Esophagus muscularis mucosa (tissue), 4 donors: ENCODE data around the gene SPATA19. TPM values are rescaled to one million over a fixed set of nuclear protein-coding genes. Genes with fewer than 3 reads are reported as not detected.

Experiments
- DNase-seq: peaks from one replicate; pipeline ENCODE4 v3.0.0-alpha.2; 2017; ENCODE audit errors: extremely low spot score
- H3K27ac ChIP-seq, 4 donors: fragments of 200-600 bp; sonication (generic); replicated peaks in 1 of 4; 1 replicate in 3 of 4; 2 replicates in 1 of 4; pipeline ENCODE4 v1.5.1; 2016 to 2019; ENCODE audit warnings: mild to moderate bottlenecking in 1 of 4
- H3K27me3 ChIP-seq, 4 donors: fragments of 200-600 bp; sonication (generic); one replicate each; pipeline versions ENCODE4 v1.5.1 to v1.6.0; 2016 to 2019
- H3K36me3 ChIP-seq, 4 donors: fragments of 200-600 bp; sonication (generic); one replicate each; pipeline ENCODE4 v1.5.1; 2016 to 2019
- H3K4me1 ChIP-seq, 4 donors: fragments of 200-600 bp; sonication (generic); one replicate each; pipeline ENCODE4 v1.5.1; 2016 to 2019
- H3K4me3 ChIP-seq, 4 donors: fragments of 200-600 bp; sonication (generic); 1 replicate in 2 of 4; 2 replicates in 2 of 4; pipeline ENCODE4 v1.5.1; 2016 to 2019; ENCODE audit warnings: mild to moderate bottlenecking in 4 of 4, moderate library complexity in 1 of 4
- H3K9me3 ChIP-seq, 4 donors: fragments of 200-600 bp; sonication (generic); 1 replicate in 3 of 4; 2 replicates in 1 of 4; pipeline ENCODE4 v1.5.1; 2016 to 2019
- EP300 ChIP-seq: sonication (generic); formaldehyde crosslinking; IDR thresholded peaks from one replicate; pipeline ENCODE4 v1.6.1; 2017; ENCODE audit warnings: antibody characterized with exemption
- POLR2A ChIP-seq: fragments of 450-650 bp; IDR thresholded peaks from one replicate; pipeline ENCODE4 v1.6.1; 2017; ENCODE audit warnings: antibody characterized with exemption, moderate library complexity, mild to moderate bottlenecking, low read depth
- POLR2AphosphoS5 ChIP-seq, 2 donors: sonication (generic); formaldehyde crosslinking; IDR thresholded peaks; one replicate each; pipeline ENCODE4 v1.6.1; 2017; ENCODE audit warnings: antibody characterized with exemption in 2 of 2
- WGBS: methylation state at CpG from one replicate; pipeline ENCODE4 v1.1.5; 2018; 5-methylcytosine and 5-hydroxymethylcytosine counted together
- intact Hi-C: fragments of 100-400 bp; cut with DNase I; formaldehyde crosslinking; loops from one replicate; pipeline ENCODE4 v1.15.1; 2023
- total RNA-seq, 4 donors: library from RNA; depleted of rRNA; stranded (reverse); fragments of >200 nt; gene quantifications; one replicate each; pipeline versions ENCODE4 v1.1.0 to v1.2.1, GENCODE V29; 2016
- TF ChIP-seq, protein P1 (sequence below), 3 experiments: fragments of 200-600 bp in 2 of 3; fragments of 450-650 bp in 1 of 3; sonication (generic) in 2 of 3; IDR thresholded peaks; one replicate each; pipeline ENCODE4 v1.5.1; 2017 to 2019; ENCODE audit warnings: antibody characterized with exemption in 3 of 3, mild to moderate bottlenecking in 2 of 3, moderate library complexity in 1 of 3

Gene SPATA19
- total RNA-seq, 4 donors from 2014 or later, result not detected

GRCh38 chr11:133816146-133816870 lies 29.0 kb downstream of the SPATA19 start:
- Histone ChIP-seq H3K27ac (no peak overlapping the region), H3K27me3 (peaks cover 0 to 33% (median 0%) of the 10 kb centered on the region in 4 donors), H3K9me3 (no peaks in the 10 kb centered on the region), H3K4me3 (no peak overlapping the region), H3K36me3 (no peaks in the 10 kb centered on the region), H3K4me1 (no peaks in the 10 kb centered on the region)
- DNase-seq, result no peak
- intact Hi-C loops, result no loop called here
- TF ChIP-seq EP300 (no peak), POLR2A (no peak), POLR2AphosphoS5 (IDR thresholded peaks at IDR 0.05) (no peak)
- TF ChIP-seq, protein P1, sequence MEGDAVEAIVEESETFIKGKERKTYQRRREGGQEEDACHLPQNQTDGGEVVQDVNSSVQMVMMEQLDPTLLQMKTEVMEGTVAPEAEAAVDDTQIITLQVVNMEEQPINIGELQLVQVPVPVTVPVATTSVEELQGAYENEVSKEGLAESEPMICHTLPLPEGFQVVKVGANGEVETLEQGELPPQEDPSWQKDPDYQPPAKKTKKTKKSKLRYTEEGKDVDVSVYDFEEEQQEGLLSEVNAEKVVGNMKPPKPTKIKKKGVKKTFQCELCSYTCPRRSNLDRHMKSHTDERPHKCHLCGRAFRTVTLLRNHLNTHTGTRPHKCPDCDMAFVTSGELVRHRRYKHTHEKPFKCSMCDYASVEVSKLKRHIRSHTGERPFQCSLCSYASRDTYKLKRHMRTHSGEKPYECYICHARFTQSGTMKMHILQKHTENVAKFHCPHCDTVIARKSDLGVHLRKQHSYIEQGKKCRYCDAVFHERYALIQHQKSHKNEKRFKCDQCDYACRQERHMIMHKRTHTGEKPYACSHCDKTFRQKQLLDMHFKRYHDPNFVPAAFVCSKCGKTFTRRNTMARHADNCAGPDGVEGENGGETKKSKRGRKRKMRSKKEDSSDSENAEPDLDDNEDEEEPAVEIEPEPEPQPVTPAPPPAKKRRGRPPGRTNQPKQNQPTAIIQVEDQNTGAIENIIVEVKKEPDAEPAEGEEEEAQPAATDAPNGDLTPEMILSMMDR (IDR thresholded peaks at IDR 0.05), result no peak
- WGBS, result 90% methylated on average over 3 of the region's 5 CpGs

- TF ChIP-seq, protein P1 (IDR thresholded peaks at IDR 0.05), result no peak
- TF ChIP-seq EP300 (no peak), POLR2AphosphoS5 (IDR thresholded peaks at IDR 0.05) (no peak), POLR2A (no peak)
- Histone ChIP-seq H3K27me3 (peaks cover 0 to 35% (median 0%) of the 10 kb centered on the region in 4 donors), H3K4me1 (no peaks in the 10 kb centered on the region), H3K9me3 (no peaks in the 10 kb centered on the region), H3K36me3 (no peaks in the 10 kb centered on the region), H3K27ac (no peak overlapping the region), H3K4me3 (no peak overlapping the region)
- 71% methylated on average over 5 of the region's 5 CpGs for WGBS
- DNase-seq, result no peak
- intact Hi-C loops, result no loop called here
Measured at GRCh38 chr11:133815636-133816035, 29.7 kb downstream of the SPATA19 start.

GRCh38 chr11:133814588-133815100 lies 30.7 kb downstream of the SPATA19 start:
- H3K4me3 ChIP-seq, result no peak overlapping the region
- no peak overlapping the region for H3K27ac ChIP-seq
- H3K36me3 ChIP-seq, result no peaks in the 10 kb centered on the region

GRCh38 chr11:133811850-133812685 lies 33.2 kb downstream of the SPATA19 start:
- H3K27me3 ChIP-seq, result peaks cover 0 to 63% (median 0%) of the 10 kb centered on the region in 4 donors
- peaks cover 0 to 14% (median 12%) of the 10 kb centered on the region in 4 donors for H3K4me1 ChIP-seq
- H3K4me3 ChIP-seq, result no peak overlapping the region
- intact Hi-C loops, result no loop called here
- H3K36me3 ChIP-seq, result no peaks in the 10 kb centered on the region
- H3K9me3 ChIP-seq, result no peaks in the 10 kb centered on the region
- no peak for TF ChIP-seq POLR2A
- no peak for TF ChIP-seq EP300
- TF ChIP-seq, protein P1 (IDR thresholded peaks at IDR 0.05), result no peak
- no peak for TF ChIP-seq POLR2AphosphoS5 (IDR thresholded peaks at IDR 0.05)
- no peak for DNase-seq
- WGBS, result 57% methylated on average over 10 of the region's 10 CpGs
- H3K27ac ChIP-seq, result no peak overlapping the region

More at GRCh38 chr11:133814588-133815100, 30.7 kb downstream of the SPATA19 start:
- Histone ChIP-seq H3K4me1 (peaks cover 0 to 9% (median 8%) of the 10 kb centered on the region in 4 donors), H3K9me3 (no peaks in the 10 kb centered on the region), H3K27me3 (peaks cover 0 to 42% (median 0%) of the 10 kb centered on the region in 4 donors)
- 72% methylated on average over 8 of the region's 8 CpGs for WGBS
- intact Hi-C loops, result no loop called here
- DNase-seq, result no peak
- TF ChIP-seq POLR2AphosphoS5 (IDR thresholded peaks at IDR 0.05) (no peak), POLR2A (no peak), EP300 (no peak)
- TF ChIP-seq, protein P1 (IDR thresholded peaks at IDR 0.05), result no peak
